ENCODE data around the gene CRELD1. TPM values are rescaled to one million over a fixed set of nuclear protein-coding genes. Genes with fewer than 3 reads are reported as not detected.

The CRELD1 gene
- total and polyA plus RNA-seq, 2 of the 4 experiments (the other 2 are of a cell fraction) = 8.6 to 25.7 TPM

GRCh38 chr3:9889405-9889804 is 44.2 kb upstream of the CRELD1 start:
- in situ Hi-C loops (cut with MboI; ENCODE audit: low sequenced_read_pairs) (no loop called here), dilution Hi-C loops (cut with HindIII; ENCODE audit: low sequenced_read_pairs, unreplicated experiment) (no loop called here), intact Hi-C loops (cut with micrococcal nuclease) (no loop called here)
- Histone ChIP-seq H2AK5ac (ENCODE audit: low read depth, low read length) (no peak overlapping the region; the same call in 1 of the 2 replicates), H3K27me3 (ENCODE audit: control insufficient read depth, insufficient read depth, low read length) (no peaks in the 10 kb centered on the region), H3K36me3 (ENCODE audit: control insufficient read depth, insufficient read depth, low read length) (peaks cover 13% of the 10 kb centered on the region), H2BK5ac (ENCODE audit: low read depth, low read length, poor library complexity, severe bottlenecking) (no peak overlapping the region), H3K9ac (ENCODE audit: low read depth, low read length) (no peak overlapping the region), H2AFZ (replicated peaks; ENCODE audit: low read length, poor library complexity) (peak overlapping the region; percentile 28), H4K5ac (ENCODE audit: low read depth, low read length) (0 out of 2 replicates have a peak overlapping the region, but pooled peaks have one; percentile 75), H3K14ac (replicated peaks; ENCODE audit: low read depth, low read length) (no peak overlapping the region), H3K9me3 (ENCODE audit: control insufficient read depth, insufficient read depth, low read length) (no peaks in the 10 kb centered on the region), H3K4me2 (ENCODE audit: low read depth, low read length) (no peak overlapping the region), H4K8ac (ENCODE audit: low read depth in 2 of 2, low read length in 2 of 2) (no peak overlapping the region; a peak in 1 of 4 replicates), H2AK9ac (replicated peaks; ENCODE audit: low read depth, low read length, poor library complexity) (no peak overlapping the region), H3K9me1 (ENCODE audit: insufficient read depth, low read length) (0 out of 2 replicates have a peak, but pooled peaks cover 6% of the 10 kb centered on the region), H2BK120ac (ENCODE audit: low read depth, low read length) (peak overlapping the region; percentile 34; the same call in 1 of the 2 replicates), H3K23ac (ENCODE audit: low read depth, low read length) (no peak overlapping the region), H3K4me3 (ENCODE audit: insufficient read depth, low read depth, low read length) (no peak overlapping the region), H2BK20ac (ENCODE audit: low read depth, low read length) (no peak overlapping the region), H2BK15ac (ENCODE audit: low read depth, low read length) (no peak overlapping the region), H4K91ac (ENCODE audit: insufficient read depth, low read depth, low read length) (no peak overlapping the region), H4K20me1 (ENCODE audit: insufficient read depth, low read length) (no peaks in the 10 kb centered on the region; the same call in 1 of the 2 replicates), H3K4me1 (ENCODE audit: control insufficient read depth, insufficient read depth, low read length) (peaks cover 4% of the 10 kb centered on the region), H3K4ac (ENCODE audit: low read depth, low read length) (0 out of 2 replicates have a peak overlapping the region, but pooled peaks have one; percentile 5), H3K56ac (ENCODE audit: extremely low read depth, insufficient read depth, low read length) (no peak overlapping the region), H3K18ac (ENCODE audit: low read depth, low read length) (no peak overlapping the region), H3K27ac (ENCODE audit: insufficient read depth, low read length) (no peak overlapping the region), H3K79me1 (ENCODE audit: low read depth in 1 of 2, low read length in 2 of 2) (peaks cover 16 to 30% of the 10 kb centered on the region in 2 experiments)
- WGBS, 2 experiments (ENCODE audit: extremely low coverage in 2 of 2, insufficient read length in 1 of 2) = no CpG with 5 or more reads among the region's 5 CpGs
- TF ChIP-seq CTCF (conservative IDR thresholded peaks at IDR 0.05; ENCODE audit: low read depth, low read length) (no peak), CEBPB (IDR thresholded peaks at IDR 0.05; ENCODE audit: low read depth, low read length) (peak; percentile 73)
- CTCF ChIA-PET = no interaction called here
- ATAC-seq (ENCODE audit: low read depth) = no peak
- POLR2A ChIA-PET (ENCODE audit: unreplicated experiment) = no interaction called here
- BruUV-seq (replicated peaks) = no TSS peak
- no peak for DNase-seq

Data from IMR-90 (cell line).